GM20431 (cell line): ENCODE data around the gene FOXD4L1.
"Not testable (repeated sequence)": the region's sequence is repeated elsewhere in the genome, so short reads cannot be mapped to it uniquely, and the experiment has no call there.

Experiments used
- in situ Hi-C: fragments of 300-500 bp; cut with MseI, MboI; formaldehyde crosslinking; loops from one replicate; pipeline ENCODE4 v1.15.0; 2020; ENCODE audit warnings: low sequenced_read_pairs; ENCODE audit not compliant: unreplicated experiment

Gene FOXD4L1

DNA sequence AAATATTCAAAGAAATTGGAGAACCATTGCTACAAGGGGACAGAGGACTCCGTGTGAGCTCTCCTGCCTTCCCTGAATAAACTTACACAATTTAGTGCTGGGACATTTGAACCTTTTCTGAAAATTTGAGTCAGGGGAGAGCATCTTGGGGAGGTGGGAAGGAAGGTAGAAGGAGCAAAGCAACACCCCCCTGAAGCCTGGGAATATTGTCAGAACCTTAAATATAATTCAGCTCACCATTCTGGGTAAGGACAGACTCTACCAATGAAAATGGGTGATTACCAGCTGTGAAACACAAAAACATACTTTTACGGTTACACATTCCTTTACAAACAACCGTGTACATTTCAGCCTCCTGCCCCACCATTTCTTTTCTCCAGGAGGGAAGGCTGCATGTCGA lies at the start of gene FOXD4L1:
Gene FOXD4L1, plus strand, starts transcription at position 301 of the 400 bp plus-strand sequence. CDS start 592 bp downstream, outside the sequence.
- in situ Hi-C loops, result not testable (repeated sequence)

DNA sequence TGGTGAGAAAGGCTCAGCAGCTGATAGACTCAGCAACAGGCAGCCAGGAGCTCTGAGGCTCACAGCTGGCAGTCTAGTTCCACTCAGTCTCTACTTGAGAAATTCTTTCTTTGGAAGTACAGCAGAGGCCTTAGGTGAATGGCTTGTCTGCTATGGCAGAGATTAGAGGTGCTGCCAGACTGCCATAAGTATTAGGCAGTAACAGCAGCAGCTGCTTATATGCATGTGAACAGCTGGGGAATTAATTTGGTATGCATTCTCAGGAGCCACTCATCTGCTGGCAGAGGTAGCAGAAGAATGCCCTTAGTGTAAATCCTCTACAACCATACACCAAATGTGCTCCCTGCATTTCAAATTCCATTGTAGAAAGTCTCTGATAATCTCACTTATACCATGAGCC lies 32.7 kb upstream of the FOXD4L1 start:
- in situ Hi-C loops, result not testable (repeated sequence)

- in situ Hi-C loops, result not testable (repeated sequence)
These were observed 21.6 kb upstream of the FOXD4L1 start for GRCh38 chr2:113476688-113477368.

DNA sequence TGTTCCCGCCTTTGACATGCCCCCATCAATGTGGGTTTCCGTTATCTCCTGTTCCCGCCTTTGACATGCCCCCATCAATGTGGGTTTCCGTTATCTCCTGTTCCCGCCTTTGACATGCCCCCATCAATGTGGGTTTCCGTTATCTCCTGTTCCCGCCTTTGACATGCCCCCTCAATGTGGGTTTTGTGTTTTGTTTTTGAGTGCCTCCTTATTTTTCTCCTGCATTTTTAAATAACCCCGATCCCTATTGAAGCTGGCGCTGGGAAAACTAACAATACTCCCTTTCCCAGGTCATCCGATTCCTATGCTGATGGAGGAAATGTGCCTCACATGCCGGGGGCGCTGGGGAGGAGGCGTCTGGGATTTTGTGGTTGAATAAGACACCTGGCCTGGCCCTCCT lies 1.9 kb upstream of the FOXD4L1 start:
- in situ Hi-C loops, result not testable (repeated sequence)

DNA sequence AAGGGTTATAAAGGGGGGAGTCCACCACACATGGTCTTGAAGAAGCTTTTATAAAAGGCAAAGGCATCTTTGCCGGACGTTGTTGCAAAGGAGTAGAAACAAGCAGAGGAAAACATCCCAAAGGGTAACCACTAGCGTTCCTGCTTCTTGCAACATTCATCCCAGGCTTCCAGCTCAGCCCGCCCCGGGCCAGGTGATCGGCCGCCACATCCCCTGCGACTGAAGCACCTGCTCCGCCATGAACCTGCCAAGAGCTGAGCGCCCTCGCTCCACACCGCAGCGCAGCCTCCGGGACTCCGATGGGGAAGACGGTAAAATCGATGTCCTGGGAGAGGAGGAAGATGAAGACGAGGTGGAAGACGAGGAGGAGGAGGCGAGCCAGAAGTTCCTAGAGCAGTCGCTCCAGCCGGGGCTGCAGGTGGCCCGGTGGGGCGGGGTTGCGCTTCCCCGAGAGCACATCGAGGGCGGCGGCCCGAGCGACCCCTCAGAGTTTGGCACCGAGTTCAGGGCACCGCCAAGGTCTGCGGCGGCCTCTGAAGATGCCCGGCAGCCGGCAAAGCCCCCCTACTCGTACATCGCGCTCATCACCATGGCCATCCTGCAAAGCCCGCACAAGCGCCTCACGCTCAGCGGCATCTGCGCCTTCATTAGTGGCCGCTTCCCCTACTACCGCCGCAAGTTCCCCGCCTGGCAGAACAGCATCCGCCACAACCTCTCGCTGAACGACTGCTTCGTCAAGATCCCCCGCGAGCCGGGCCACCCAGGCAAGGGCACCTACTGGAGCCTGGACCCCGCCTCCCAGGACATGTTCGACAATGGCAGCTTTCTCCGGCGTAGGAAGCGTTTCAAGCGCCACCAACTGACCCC lies 787 bp downstream of the FOXD4L1 start:
- in situ Hi-C loops, result not testable (repeated sequence)

GRCh38 chr2:113499886-113500722 lies 1.6 kb downstream of the FOXD4L1 start:
- in situ Hi-C loops, result not testable (repeated sequence)

GRCh38 chr2:113500723-113501038 lies 2.2 kb downstream of the FOXD4L1 start:
- in situ Hi-C loops, result not testable (repeated sequence)

- in situ Hi-C loops, result not testable (repeated sequence)
These were observed 4.0 kb downstream of the FOXD4L1 start for GRCh38 chr2:113502216-113503093.

DNA sequence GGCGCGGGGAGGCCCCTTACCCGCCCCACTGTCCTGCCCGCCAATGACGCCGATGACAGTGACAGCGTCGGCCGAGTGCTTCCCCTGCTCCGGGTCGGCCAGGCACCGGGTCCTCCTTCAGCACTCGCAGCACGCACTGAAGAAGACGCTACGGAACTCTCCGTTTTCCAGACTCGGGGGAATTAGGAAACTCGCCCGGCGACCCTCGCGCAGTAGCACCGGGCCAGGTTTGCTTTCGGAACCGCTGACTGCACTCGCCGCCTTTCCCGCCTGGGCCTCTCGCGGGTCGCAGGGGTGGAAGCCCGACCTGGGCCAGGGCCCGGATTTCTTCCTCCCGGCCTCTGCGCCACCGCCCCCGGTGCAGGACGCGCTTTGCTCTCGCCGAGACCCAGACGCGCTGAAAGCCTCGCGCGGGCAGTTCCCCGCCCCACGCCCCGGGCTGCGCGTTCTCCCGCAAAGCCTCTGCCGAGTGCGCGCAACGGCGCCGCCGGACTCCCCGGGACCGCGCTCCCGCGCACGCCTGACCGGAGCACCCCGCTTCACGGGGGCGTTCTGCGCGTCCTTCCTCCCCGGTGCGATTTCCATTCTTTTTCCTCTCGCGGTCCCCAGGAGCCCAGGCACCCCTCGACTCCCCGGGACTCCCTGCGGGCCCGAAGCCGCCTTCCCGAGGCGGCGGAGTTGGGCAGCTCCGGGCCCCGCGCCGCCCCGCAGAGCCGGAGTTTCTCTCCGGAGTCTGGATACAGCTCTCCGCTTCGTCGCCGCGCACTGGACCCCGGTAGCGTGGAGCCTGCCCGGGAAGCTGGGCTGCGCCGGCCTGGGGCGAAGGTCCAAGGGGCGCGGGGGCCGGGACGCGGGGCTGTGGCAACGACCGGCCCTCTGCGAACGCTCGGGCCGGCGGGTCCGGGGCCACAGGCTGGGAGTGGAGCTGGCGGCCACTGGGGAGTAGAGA lies 4.9 kb downstream of the FOXD4L1 start:
- in situ Hi-C loops, result not testable (repeated sequence)

DNA sequence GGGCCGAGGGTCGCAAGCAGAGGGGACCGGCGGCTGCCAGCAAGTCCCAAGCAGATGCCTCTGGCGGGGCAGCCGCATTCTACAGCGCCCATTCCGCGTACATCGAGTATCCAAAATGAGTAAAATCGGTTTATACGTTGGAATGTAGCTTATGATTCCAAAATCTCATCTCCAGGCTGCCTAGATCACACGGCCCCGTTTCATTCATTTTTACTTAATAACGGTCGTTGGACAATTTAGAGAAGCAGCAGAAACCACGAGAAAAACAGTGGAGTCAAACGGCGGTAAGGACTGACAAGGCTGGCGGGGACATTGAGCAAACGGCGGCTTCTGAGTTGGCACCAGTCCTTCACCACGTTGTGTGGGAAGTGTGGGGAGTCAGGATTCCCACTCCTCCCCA lies 5.6 kb downstream of the FOXD4L1 start:
- in situ Hi-C loops, result not testable (repeated sequence)

GRCh38 chr2:113507394-113508140 lies 9.1 kb downstream of the FOXD4L1 start:
- in situ Hi-C loops, result not testable (repeated sequence)

DNA sequence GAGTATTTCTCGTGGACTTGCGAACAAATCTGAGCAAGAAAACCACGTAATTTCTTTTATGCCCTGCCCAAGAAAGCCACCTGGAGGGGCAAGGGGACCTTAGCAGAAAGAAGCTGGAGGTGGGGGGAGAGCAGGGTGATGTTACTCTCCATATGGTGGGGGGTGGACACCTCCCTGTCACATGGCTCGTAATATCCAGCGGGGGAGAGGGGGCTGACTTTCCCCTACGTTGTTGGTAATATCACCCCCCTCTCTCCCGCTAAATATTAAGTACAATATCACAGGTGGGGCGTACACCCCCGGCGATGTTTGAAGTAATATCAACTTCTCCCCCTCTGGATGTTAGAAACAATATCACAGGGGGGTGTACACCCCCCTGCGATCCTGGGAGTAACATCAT lies 9.7 kb downstream of the FOXD4L1 start:
- in situ Hi-C loops, result not testable (repeated sequence)

DNA sequence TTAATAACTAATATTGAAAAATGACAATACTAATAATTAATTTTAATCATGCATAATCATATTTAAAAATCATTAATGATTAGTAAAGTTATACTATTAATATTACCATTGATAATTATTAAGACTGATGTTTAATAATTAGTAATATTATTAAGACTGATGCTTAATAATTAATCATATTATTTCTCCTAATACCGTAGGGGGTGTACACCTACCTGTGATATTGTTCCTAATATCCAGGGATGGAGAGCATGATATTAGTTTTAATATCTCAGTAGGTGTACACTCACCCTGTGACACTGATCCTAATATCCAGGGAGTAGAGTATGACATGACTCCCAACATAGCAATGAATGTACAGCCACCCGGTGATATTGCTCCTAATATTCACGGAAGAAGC lies 12.4 kb downstream of the FOXD4L1 start:
- in situ Hi-C loops, result not testable (repeated sequence)

DNA sequence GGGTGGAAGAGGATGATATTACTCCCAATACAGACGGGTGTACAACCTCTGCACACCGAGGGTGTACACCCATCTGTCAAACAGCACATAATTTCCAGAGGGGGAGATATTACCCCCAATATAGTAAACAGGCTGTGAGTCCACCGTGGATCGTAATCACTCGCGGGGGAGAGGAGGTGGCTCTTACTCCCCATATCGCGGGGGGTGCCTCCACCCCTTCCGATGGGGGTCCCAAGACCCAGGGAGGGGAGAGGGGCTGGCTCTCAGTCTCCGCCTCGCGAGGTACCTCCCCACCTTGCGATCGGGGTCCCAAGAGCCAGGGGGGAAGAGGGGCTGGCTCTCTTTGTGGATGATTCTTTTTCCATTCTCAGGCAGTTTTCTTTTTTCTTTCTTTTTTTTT lies 13.4 kb downstream of the FOXD4L1 start:
- in situ Hi-C loops, result not testable (repeated sequence)

- in situ Hi-C loops, result not testable (repeated sequence)
These were observed 17.0 kb downstream of the FOXD4L1 start for GRCh38 chr2:113515457-113515856.

DNA sequence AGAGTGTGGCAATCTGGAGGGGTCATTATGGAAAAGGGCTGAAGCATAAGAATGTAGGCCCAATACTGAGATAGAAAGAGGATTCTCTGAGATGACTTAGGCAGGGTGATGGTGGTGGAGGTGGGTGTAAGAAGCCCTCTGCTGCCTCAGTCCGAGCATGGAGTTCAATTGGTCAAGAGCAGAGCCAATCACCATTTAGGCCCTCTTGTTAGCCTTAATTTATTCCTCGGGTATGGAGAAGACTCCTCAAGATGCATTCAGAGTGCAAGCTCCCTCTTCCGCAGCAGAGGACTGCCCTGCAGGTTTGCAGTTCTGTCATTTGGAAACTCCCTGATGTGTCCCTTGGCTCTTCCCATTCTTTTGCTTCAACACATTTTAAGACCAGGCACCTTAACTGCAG lies 17.5 kb downstream of the FOXD4L1 start:
- in situ Hi-C loops, result not testable (repeated sequence)

GRCh38 chr2:113517025-113517424 lies 18.6 kb downstream of the FOXD4L1 start:
- in situ Hi-C loops, result not testable (repeated sequence)

GRCh38 chr2:113520837-113521236 lies 22.4 kb downstream of the FOXD4L1 start:
- in situ Hi-C loops, result not testable (repeated sequence)
